ENCODE data around the gene HPN.

Gene HPN

DNA sequence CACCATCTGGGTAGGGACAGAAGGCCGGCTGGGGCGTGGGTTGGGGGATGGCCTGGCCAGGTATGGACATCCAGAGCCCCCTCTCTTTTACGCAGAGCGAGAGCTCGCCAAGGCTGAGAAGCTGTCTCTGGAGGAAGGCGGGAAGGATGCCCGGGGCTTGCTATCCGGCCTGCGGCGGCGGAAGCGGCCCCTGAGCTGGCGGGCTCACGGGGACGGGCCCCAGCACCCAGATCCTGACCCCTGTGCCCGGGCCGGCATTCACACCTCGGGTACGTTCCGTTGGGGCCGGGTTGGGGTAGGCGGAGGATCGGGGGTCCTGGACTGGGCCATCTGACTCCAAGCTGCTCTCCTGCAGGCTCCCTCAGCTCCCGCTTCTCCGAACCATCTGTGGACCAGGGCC, 19.9 kb upstream of the HPN start:
- Histone ChIP-seq H3K36me3 (peaks cover 72% of the 10 kb centered on the region), H3K4me1 (no peaks in the 10 kb centered on the region), H3K9me3 (no peaks in the 10 kb centered on the region), H3K27me3 (no peaks in the 10 kb centered on the region), H3K4me3 (ENCODE audit: low read depth, low read length) (no peak overlapping the region)
- TF ChIP-seq, protein P1, sequence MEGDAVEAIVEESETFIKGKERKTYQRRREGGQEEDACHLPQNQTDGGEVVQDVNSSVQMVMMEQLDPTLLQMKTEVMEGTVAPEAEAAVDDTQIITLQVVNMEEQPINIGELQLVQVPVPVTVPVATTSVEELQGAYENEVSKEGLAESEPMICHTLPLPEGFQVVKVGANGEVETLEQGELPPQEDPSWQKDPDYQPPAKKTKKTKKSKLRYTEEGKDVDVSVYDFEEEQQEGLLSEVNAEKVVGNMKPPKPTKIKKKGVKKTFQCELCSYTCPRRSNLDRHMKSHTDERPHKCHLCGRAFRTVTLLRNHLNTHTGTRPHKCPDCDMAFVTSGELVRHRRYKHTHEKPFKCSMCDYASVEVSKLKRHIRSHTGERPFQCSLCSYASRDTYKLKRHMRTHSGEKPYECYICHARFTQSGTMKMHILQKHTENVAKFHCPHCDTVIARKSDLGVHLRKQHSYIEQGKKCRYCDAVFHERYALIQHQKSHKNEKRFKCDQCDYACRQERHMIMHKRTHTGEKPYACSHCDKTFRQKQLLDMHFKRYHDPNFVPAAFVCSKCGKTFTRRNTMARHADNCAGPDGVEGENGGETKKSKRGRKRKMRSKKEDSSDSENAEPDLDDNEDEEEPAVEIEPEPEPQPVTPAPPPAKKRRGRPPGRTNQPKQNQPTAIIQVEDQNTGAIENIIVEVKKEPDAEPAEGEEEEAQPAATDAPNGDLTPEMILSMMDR (IDR thresholded peaks at IDR 0.05; ENCODE audit: low read depth, low read length), result no peak
- DNase-seq, result no peak

DNA sequence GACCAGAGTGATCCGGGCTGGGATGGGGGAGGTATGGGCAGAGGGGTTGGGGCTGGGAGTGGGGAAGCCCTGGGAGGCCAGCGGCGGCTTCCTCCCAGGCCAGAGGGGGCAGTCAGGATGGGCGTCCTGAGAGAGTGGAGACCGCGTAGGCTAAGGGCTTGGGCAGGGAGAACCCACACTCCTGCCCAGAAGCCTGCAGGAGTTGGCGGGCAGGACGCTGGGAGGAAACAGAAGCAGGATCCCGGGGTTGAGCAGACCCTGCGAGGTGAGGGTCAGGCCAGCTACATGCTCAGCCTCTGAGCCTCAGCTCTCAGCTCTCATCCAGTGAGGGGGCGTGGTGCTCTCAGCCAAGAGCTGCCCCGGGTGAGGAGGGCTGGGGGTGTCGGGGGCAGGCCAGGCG, 19.1 kb upstream of the HPN start:
- TF ChIP-seq, protein P1 (IDR thresholded peaks at IDR 0.05; ENCODE audit: low read depth, low read length), result no peak
- Histone ChIP-seq H3K4me1 (no peaks in the 10 kb centered on the region), H3K27me3 (no peaks in the 10 kb centered on the region), H3K36me3 (peaks cover 78% of the 10 kb centered on the region), H3K9me3 (no peaks in the 10 kb centered on the region), H3K4me3 (ENCODE audit: low read depth, low read length) (no peak overlapping the region)
- no peak for DNase-seq

DNA sequence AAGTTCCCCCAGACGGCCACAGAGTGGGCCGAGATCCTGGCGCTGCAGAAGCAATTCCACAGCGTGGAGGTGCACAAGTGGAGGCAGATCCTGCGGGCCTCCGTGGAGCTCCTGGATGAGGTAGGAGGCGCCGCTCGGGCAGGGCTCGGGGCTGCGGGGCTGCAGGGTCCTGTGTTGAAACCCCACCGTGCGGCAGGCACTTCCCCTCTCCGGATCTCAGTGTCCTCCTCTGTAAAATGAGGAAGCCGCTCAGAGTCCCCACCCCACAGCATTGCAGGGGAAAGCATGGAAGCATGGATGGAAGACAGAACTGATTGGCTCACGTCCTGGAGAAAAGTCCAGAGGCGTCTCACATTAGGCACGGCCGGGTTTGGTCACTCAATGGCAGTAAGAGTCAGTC, 18.1 kb upstream of the HPN start:
- Histone ChIP-seq H3K9me3 (no peaks in the 10 kb centered on the region), H3K27me3 (no peaks in the 10 kb centered on the region), H3K36me3 (peaks cover 76% of the 10 kb centered on the region), H3K4me1 (no peaks in the 10 kb centered on the region), H3K4me3 (ENCODE audit: low read depth, low read length) (no peak overlapping the region)
- no peak for DNase-seq
- TF ChIP-seq, protein P1 (IDR thresholded peaks at IDR 0.05; ENCODE audit: low read depth, low read length), result no peak

DNA sequence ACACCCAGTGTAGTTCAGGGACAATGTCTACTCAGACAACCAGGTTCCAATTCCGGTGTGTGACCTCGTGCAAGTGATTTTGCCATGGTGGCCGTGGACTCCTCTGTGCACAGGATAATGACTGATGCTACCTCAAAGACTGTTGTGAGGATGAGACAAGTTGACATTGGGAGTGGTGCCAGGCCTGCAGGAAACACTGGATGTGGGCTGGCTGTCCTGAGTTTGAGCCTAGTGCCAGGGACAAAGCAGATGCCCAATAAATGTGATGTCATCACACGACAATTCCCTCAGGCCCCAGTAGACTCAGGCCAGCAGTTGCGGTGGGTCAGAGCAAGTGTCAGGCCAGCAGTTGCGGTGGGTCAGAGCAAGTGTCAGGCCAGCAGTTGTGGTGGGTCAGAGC, 17.4 kb upstream of the HPN start:
- no peaks in the 10 kb centered on the region for H3K4me1 ChIP-seq
- DNase-seq, result no peak
- peaks cover 70% of the 10 kb centered on the region for H3K36me3 ChIP-seq
- no peaks in the 10 kb centered on the region for H3K9me3 ChIP-seq
- TF ChIP-seq, protein P1 (IDR thresholded peaks at IDR 0.05; ENCODE audit: low read depth, low read length), result no peak
- no peak overlapping the region for H3K4me3 ChIP-seq (ENCODE audit: low read depth, low read length)
- H3K27me3 ChIP-seq, result no peaks in the 10 kb centered on the region

DNA sequence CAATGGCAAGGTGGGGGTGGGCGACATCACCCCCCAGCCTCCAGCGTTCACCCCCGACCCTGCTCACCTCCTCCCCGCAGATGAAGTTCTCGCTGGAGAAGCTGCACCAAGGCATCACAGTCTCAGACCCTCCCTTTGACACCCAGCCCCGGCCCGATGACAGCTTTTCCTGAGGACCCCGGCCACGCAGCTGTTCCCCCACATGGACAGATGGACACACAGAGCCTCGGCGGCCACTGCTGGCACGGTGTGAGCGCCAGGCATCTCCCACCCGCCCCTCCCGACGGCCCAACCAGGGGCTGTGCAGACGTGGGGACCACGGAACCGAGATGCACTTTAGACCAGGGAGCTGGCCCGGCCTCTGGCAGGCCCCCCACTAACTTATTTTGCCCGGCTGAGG, 15.6 kb upstream of the HPN start:
- H3K36me3 ChIP-seq, result peaks cover 54% of the 10 kb centered on the region
- no peak overlapping the region for H3K4me3 ChIP-seq (ENCODE audit: low read depth, low read length)
- H3K9me3 ChIP-seq, result no peaks in the 10 kb centered on the region
- H3K27me3 ChIP-seq, result peaks cover 7% of the 10 kb centered on the region
- TF ChIP-seq, protein P1 (IDR thresholded peaks at IDR 0.05; ENCODE audit: low read depth, low read length), result no peak
- no peaks in the 10 kb centered on the region for H3K4me1 ChIP-seq
- DNase-seq, result no peak

DNA sequence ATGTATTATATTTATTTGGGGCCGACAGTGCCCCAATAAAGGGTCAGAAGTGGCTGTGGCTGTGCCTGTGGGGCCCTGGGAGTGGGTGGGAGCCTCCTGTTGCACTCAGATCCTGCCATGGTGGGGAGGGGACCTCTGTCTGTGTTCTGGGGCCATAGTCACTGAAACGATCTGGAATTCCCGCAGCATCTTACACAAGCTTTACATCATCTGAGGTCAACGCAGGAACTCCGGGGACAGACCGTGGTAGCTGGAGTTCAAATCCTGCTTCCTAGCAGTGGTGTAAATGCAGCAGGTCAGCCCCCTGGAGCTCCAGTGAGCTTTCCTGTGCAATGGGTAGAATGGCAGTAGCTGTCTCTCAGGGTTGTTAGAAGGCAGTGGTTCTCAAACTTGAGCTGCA, 15.1 kb upstream of the HPN start:
- no peak overlapping the region for H3K4me3 ChIP-seq (ENCODE audit: low read depth, low read length)
- no peak for DNase-seq
- H3K4me1 ChIP-seq, result no peaks in the 10 kb centered on the region
- H3K9me3 ChIP-seq, result no peaks in the 10 kb centered on the region
- H3K36me3 ChIP-seq, result peaks cover 49% of the 10 kb centered on the region
- TF ChIP-seq, protein P1 (IDR thresholded peaks at IDR 0.05; ENCODE audit: low read depth, low read length), result no peak
- H3K27me3 ChIP-seq, result peaks cover 12% of the 10 kb centered on the region

Data from BE2C (cell line).